OCI-LY3 (cell line): Measurements from ENCODE around the gene PSME1.

Experiments used
- CTCF ChIP-seq: fragments of 200-600, 300-600 bp; sonication (generic); IDR thresholded peaks from 2 replicates; pipeline ENCODE4 v1.5.1; 2014; ENCODE audit warnings: antibody characterized with exemption, low read length, low read depth
- EZH2phosphoT487 ChIP-seq: fragments of 200-600 bp; shearing (Covaris generic); IDR thresholded peaks from 2 replicates; pipeline ENCODE4 v1.6.1; 2018; ENCODE audit warnings: antibody characterized with exemption, mixed run types, low read depth

GRCh38 chr14:24167469-24168114 lies 31.6 kb downstream of the PSME1 start:
- TF ChIP-seq CTCF: no peak
- TF ChIP-seq EZH2phosphoT487: no peak
